HEK293T (cell line): ENCODE data around the gene RYR3.

ENCODE experiments used
- ARNT ChIP-seq: fragments of 450-650 bp; IDR thresholded peaks from 2 replicates; pipeline ENCODE4 v1.6.1; 2017; ENCODE audit warnings: mild to moderate bottlenecking
- BHLHE40 ChIP-seq: fragments of 450-650 bp; IDR thresholded peaks from 2 replicates; pipeline ENCODE4 v1.6.1; 2016; ENCODE audit warnings: mild to moderate bottlenecking, moderate library complexity, borderline replicate concordance
- FOXM1 ChIP-seq: fragments of 450-650 bp; IDR thresholded peaks from 2 replicates; pipeline ENCODE4 v1.6.1; 2017; ENCODE audit warnings: mild to moderate bottlenecking, borderline replicate concordance
- HDGF ChIP-seq: fragments of 450-650 bp; IDR thresholded peaks from 2 replicates; pipeline ENCODE4 v1.6.1; 2017; ENCODE audit warnings: antibody characterized with exemption, borderline replicate concordance
- L3MBTL2 ChIP-seq: fragments of 450-650 bp; conservative IDR thresholded peaks from 2 replicates; pipeline ENCODE4 v1.6.1; 2016; ENCODE audit warnings: mild to moderate bottlenecking
- NFRKB ChIP-seq: fragments of 450-650 bp; IDR thresholded peaks from 2 replicates; pipeline ENCODE4 v1.6.1; 2016; ENCODE audit warnings: mild to moderate bottlenecking, moderate library complexity
- SP1 ChIP-seq: fragments of 450-650 bp; IDR thresholded peaks from 2 replicates; pipeline ENCODE4 v1.6.1; 2017
- SUZ12 ChIP-seq: fragments of 450-650 bp; IDR thresholded peaks from 2 replicates; pipeline ENCODE4 v1.6.1; 2016; ENCODE audit warnings: mild to moderate bottlenecking
- TARDBP ChIP-seq: fragments of 450-650 bp; IDR thresholded peaks from 2 replicates; pipeline ENCODE4 v1.6.1; 2016
- ZNF384 ChIP-seq: fragments of 450-650 bp; IDR thresholded peaks from 2 replicates; pipeline ENCODE4 v1.6.1; 2016

DNA sequence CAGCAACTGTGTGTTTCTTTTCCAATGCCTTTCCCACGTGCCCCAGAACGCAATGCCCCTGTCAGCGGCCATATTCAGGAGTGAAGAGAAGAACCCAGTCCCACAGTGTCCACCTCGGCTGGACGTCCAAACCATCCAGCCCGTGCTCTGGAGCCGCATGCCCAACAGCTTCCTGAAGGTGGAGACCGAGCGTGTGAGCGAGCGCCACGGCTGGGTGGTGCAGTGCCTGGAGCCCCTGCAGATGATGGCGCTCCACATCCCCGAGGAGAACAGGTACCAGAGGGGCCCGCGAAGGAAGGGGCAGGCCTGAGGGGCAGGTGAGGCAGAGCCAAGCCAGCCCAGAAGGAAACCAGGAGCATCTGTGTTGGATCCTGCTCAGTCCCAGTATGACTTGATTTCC is 349.4 kb downstream of the RYR3 start:
- TF ChIP-seq FOXM1 (no peak), SUZ12 (no peak), HDGF (no peak), L3MBTL2 (no peak), TARDBP (no peak), BHLHE40 (no peak), ZNF384 (no peak), NFRKB (no peak), SP1 (no peak), ARNT (no peak)
